DMS153 (cell line): Measurements from ENCODE around the gene ZNF850.

Experiments
- DNase-seq: peaks from one replicate; lab custom pipeline; 2025; lab: John Stamatoyannopoulos, UW

Gene ZNF850

DNA sequence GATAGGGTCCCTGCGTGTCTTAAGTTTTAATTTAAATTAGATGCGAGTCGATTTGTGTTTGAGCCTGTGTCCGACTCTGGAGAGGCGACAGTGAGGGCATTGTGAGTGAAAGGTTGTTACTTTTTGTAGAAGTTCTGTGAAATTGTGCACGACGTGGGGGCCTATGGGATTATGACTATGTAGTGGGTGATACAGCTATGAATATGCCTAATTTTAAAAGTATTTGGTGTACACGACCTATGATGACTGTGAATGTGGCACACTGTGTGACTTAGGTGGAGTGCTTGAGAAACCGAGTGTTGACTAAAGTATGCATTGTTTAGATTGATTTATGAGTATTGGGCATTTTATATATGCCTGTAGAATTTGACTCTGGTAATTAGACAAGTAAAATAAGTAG is 84.5 kb downstream of the ZNF850 start:
- no peak for DNase-seq

DNA sequence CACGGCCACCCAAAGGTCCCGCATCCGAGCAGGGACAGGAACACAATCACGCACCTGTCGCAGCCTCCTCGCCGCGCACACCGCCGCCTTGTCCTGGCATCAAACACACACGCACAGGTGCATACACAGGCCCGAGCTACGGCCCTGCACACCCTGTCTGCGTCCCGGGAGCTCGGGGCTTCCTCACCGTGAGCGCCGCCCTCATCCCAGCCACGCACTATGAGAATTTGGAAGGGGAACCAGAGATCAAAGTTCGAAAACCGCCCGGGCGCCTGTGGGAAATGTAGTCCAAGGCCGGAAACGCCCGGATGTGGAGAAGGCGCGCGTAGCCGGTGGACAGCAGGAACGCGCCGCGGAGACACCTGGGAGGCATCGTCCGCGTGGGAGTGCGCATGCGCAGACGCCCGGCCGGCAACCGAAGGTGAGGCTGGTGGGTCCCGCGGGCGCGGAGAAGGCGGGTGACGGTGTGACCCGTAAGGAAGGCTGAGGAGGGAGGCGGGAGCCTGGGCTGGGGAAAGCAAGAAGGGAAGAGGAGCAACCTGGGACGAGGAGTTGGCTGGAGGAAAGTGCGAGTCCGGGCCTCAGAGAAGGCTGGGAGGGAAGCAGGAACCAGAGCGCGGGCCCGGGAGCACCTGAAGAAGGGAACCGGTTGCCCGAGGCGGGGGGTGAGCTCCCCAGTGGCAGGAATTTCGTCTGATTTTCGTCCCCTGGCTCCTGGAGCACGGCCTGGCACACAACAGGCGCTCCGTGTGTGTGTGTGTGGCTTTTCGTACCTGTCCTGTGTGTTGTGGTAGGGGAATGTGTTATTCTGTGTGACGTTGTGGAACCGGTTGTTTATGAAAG is 85.2 kb downstream of the ZNF850 start, which contains the start of gene ZNF567:
TSS of gene ZNF567 (plus strand) at position 399 of the 843 bp plus-strand sequence. CDS start 7,256 bp downstream, outside the sequence.
- peak; percentile 90 for DNase-seq

DNA sequence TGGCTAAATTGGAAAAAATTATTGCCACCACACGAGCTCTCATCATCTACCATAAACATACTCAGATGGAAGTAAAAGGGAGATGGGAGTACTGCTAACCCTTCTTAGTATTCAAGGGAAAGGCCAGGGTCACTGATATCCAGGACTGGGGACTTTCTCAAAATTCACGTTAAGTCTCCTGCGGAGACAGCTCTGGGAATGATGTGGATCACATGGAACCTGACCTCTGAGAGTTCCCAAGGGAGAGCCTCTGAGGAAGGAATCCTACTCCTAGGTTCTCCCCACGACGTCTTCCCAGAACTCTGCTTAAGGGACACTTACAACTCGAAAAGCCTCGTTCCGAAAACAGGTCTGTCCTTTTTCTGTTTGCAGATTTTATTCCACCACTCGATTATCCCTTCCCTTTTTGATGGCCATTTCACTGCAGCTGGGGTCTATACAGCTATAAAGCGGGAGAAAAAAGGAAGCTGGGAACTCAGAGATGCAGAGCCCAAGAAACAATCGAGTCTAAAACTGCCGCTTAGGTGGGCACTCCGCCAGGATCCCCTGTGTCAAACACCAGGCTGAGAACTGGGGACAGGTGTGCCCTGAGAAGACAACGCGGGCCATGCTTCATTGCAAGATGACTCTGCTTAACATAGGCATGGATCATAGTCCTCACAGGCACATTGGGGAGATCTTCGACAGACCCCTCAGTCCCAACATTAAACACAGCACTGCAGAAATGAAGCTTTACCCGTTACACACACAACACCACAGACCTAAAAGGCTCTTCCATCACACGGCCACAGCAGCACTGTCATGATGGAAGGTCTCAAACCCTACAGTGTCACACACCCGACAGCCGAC is 86.0 kb downstream of the ZNF850 start:
- no peak for DNase-seq

DNA sequence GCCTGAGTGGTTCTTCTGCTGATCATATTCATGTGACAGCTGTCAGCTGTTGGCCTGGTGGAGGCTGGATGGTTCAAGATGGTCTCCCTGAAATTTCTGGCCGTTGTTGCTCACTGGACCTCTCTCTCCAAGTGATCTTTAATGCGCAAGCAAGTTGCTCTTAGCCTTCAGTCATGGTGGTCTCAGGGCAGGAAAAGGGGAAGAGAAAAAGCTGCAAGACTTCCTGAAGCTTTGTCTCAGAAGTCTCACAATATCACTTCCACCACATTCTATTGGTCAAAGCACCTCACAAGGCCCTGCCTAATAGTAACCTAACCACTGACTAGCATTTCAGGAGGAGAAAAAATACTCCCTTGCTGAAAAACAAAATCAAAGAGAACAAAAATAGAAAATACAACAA is 86.8 kb downstream of the ZNF850 start:
- no peak for DNase-seq

DNA sequence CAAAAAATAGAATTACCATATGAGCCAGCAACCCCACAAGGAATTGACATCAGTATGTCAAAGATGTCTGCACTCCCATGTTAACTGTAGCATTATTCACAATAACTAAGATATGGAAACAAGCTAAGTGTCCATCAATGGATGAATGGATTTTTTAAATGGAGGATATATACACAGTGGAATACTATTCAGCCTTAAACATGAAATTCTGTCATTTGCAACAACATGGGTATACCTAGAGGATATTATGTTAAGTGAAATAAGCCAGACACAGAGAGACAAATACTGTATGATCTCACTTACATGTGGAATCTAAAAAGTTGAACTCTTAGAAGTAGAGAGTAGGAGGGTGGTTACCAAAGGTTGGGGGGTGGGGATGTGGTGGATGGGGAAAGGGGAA is 93.2 kb downstream of the ZNF850 start:
- no peak for DNase-seq

DNA sequence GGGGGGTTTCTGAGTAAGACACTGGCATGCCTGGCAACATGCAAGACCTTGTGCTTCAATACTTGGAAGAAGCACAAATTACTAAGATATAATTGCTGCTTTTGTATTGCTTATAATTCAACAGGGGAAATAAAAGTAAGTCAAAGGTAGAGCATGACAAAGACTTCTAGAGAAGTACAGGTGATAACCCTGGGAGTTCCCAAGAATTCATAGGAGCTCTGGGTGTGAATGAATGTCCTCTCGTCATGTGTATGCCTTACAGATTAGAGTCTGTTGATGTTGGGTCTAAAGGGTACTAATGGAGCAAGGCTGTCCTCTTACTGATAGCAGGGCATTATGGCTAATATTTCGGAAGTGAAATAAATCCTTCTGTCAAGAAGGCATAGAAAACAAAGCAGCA is 98.4 kb downstream of the ZNF850 start:
- DNase-seq: no peak

DNA sequence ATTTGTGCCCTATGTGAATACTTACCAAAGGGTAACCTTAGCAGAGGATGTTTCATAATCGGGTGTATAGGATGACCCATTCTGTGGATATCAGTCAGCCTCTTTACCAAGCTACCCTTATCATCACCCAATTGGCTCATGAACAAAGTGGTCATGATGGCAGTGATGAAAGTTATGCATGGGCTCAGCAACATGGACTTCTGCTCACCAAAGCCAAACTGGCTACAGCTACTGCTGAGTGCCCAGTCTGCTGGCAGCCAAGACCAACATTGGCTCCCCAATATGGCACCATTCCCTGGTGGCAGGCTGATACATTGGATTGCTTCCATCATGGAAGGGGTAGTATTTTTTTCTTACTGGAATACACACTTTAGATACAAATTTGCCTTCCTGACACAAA is 100.2 kb downstream of the ZNF850 start:
- DNase-seq: no peak

DNA sequence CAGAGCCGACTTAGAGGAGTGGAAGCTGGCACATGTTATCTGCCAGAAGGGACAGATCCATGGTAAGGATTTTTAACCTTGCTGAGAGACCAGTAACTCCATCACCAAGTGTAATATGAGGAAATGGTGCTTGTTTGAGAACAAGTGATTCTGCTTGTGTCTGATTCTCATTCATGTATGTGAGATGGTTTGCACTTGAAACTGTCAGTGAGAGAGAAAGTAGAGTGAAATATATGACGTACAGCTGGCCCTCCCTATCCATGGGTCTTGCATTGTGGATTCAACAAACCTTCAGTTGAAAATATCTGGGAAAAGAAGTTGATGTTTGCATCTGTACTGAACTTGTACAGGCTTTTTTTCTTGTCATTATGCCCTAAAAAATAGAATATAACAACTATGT is 104.0 kb downstream of the ZNF850 start:
- DNase-seq: no peak

DNA sequence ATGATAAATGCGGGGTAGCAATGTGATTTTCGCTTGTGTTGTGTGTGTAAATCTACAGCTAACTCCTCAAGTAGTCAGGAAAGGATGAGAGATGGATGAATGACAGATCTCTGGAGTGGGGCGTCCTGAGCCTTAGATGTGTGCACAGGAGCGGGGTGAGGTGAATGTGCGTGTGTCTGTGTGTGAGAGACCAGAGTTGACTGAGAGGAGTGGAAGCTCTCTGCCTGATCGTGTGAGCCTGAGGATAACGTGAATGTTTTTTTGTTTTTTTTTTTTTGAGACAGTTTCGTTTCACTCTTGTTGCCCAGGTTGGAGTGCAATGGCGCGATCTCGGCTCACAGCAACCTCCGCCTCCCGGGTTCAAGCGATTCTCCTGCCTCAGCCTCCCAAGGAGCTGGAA is 106.8 kb downstream of the ZNF850 start:
- DNase-seq: no peak
